SK-N-SH treated with all-trans-retinoic acid at 6 μM for 48 hours (cell line): ENCODE data around the gene CTTNBP2.

Experiments
- ATAC-seq: fragments of 200-7000 bp; cut with Tn5 transposase; 3 replicates; pipeline ENCODE4 v1.9.1; 2020; ENCODE audit warnings: mild to moderate bottlenecking, moderate library complexity
- ARNTL ChIP-seq: fragments of 450-650 bp; formaldehyde crosslinking; IDR thresholded peaks from 2 replicates; pipeline ENCODE4 v1.5.0; 2020; ENCODE audit warnings: low read depth, mild to moderate bottlenecking, moderate library complexity, borderline replicate concordance
- CSRNP3 ChIP-seq: fragments of 250-450 bp; sonication (Bioruptor Pico); IDR thresholded peaks from 2 replicates; pipeline ENCODE4 v1.5.1; 2021; ENCODE audit warnings: mild to moderate bottlenecking, moderate library complexity
- ESRRG ChIP-seq: fragments of 250-450 bp; sonication (Bioruptor Pico); IDR thresholded peaks from 2 replicates; pipeline ENCODE4 v1.6.1; 2021; ENCODE audit warnings: mild to moderate bottlenecking
- OSR1 ChIP-seq: fragments of 250-450 bp; sonication (Bioruptor Pico); IDR thresholded peaks from 2 replicates; pipeline ENCODE4 v1.8.0; 2022; ENCODE audit warnings: moderate library complexity, mild to moderate bottlenecking, inconsistent platforms
- PATZ1 ChIP-seq: fragments of 250-450 bp; sonication (Bioruptor Pico); IDR thresholded peaks from 2 replicates; pipeline ENCODE4 v1.8.0; 2020; ENCODE audit warnings: mild to moderate bottlenecking, moderate library complexity, borderline replicate concordance
- PPARA ChIP-seq: fragments of 250-450 bp; sonication (Bioruptor Pico); IDR thresholded peaks from 2 replicates; pipeline ENCODE4 v1.5.0; 2020; ENCODE audit warnings: mild to moderate bottlenecking, borderline replicate concordance
- TOX ChIP-seq: fragments of 250-450 bp; sonication (Bioruptor Pico); IDR thresholded peaks from 2 replicates; pipeline ENCODE4 v1.8.0; 2021; ENCODE audit warnings: mild to moderate bottlenecking, moderate library complexity, borderline replicate concordance
- TSHZ2 ChIP-seq: fragments of 250-450 bp; sonication (Bioruptor Pico); IDR thresholded peaks from 2 replicates; pipeline ENCODE4 v1.5.0; 2020; ENCODE audit warnings: mild to moderate bottlenecking, moderate library complexity
- ZFP3 ChIP-seq: fragments of 250-450 bp; sonication (Bioruptor Pico); IDR thresholded peaks from 2 replicates; pipeline ENCODE4 v1.5.0; 2020; ENCODE audit warnings: mild to moderate bottlenecking, moderate library complexity
- ZNF565 ChIP-seq: fragments of 450-650 bp; formaldehyde crosslinking; conservative IDR thresholded peaks from 2 replicates; pipeline ENCODE4 v1.5.0; 2020; ENCODE audit warnings: low read depth, mild to moderate bottlenecking, moderate library complexity
- ZNF70 ChIP-seq: fragments of 450-650 bp; formaldehyde crosslinking; IDR thresholded peaks from 2 replicates; pipeline ENCODE4 v1.5.0; 2020; ENCODE audit warnings: mild to moderate bottlenecking, moderate library complexity
- ZNF8 ChIP-seq: fragments of 450-650 bp; formaldehyde crosslinking; IDR thresholded peaks from 2 replicates; pipeline ENCODE4 v1.5.0; 2020; ENCODE audit warnings: mild to moderate bottlenecking, moderate library complexity
- TF ChIP-seq, protein P1 (sequence below): fragments of 250-450 bp; sonication (Bioruptor Pico); IDR thresholded peaks from 2 replicates; pipeline ENCODE4 v1.8.0; 2021; ENCODE audit warnings: low read depth, mild to moderate bottlenecking, moderate library complexity, borderline replicate concordance

Gene CTTNBP2

GRCh38 chr7:117848941-117849340, 24.3 kb downstream of the CTTNBP2 start:
- no peak for TF ChIP-seq ZNF70 (CRISPR knock-in tag)
- TF ChIP-seq, protein P1, sequence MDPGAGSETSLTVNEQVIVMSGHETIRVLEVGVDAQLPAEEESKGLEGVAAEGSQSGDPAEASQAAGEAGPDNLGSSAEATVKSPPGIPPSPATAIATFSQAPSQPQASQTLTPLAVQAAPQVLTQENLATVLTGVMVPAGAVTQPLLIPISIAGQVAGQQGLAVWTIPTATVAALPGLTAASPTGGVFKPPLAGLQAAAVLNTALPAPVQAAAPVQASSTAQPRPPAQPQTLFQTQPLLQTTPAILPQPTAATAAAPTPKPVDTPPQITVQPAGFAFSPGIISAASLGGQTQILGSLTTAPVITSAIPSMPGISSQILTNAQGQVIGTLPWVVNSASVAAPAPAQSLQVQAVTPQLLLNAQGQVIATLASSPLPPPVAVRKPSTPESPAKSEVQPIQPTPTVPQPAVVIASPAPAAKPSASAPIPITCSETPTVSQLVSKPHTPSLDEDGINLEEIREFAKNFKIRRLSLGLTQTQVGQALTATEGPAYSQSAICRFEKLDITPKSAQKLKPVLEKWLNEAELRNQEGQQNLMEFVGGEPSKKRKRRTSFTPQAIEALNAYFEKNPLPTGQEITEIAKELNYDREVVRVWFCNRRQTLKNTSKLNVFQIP (CRISPR knock-in tag), result no peak
- TF ChIP-seq ZFP3 (CRISPR knock-in tag), result no peak
- TF ChIP-seq ESRRG (CRISPR knock-in tag), result no peak
- TF ChIP-seq CSRNP3 (CRISPR knock-in tag), result no peak
- no peak for TF ChIP-seq PATZ1
- no peak for TF ChIP-seq ZNF565 (CRISPR knock-in tag)
- TF ChIP-seq ZNF8 (CRISPR knock-in tag), result no peak
- TF ChIP-seq PPARA (CRISPR knock-in tag), result no peak
- no peak for TF ChIP-seq TOX
- ATAC-seq, result no peak

DNA sequence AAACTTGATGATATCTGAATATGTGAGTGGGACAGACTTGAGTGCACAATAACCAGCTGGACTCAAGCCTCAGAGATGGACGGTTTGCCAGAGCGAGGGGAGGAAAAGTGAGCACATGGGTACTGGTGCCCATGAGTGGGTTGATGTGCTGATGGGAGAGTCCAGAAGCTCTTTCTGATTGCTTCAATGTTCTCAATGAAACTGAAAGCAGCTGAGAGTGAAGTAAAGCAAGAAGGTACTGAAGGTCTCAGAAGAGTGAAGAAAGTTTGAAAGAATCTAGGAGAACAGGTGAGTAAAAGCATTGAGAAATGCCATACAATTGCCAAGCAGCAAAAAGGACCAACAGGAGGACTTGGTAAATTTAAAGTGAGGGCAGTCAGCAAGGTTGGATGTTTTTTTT, 28.6 kb downstream of the CTTNBP2 start:
- no peak for ATAC-seq

More for the DNA sequence above, 28.6 kb downstream of the CTTNBP2 start:
- TF ChIP-seq ESRRG (CRISPR knock-in tag) (no peak), TSHZ2 (CRISPR knock-in tag) (no peak), ARNTL (no peak), OSR1 (no peak), PPARA (CRISPR knock-in tag) (no peak), PATZ1 (no peak), TOX (no peak)
- TF ChIP-seq, protein P1 (CRISPR knock-in tag), result no peak
- TF ChIP-seq, all 23 proteins: peak for 0
